ENCODE measurements around the gene TANGO2.

Gene TANGO2

GRCh38 chr22:20086101-20086599 lies 65.2 kb downstream of the TANGO2 start:
- no peak overlapping the region for H3K4me2 ChIP-seq (ENCODE audit: insufficient read depth, low read length, poor library complexity, severe bottlenecking)
- H3K36me3 ChIP-seq (replicated peaks in 1 of 2; ENCODE audit: control insufficient read depth in 2 of 2, insufficient read depth in 2 of 2, low read length in 2 of 2) = peaks cover 57 to 99% of the 10 kb centered on the region in 2 donors
- DNase-seq (ENCODE audit: low spot score) = no peak
- H2AK5ac ChIP-seq (ENCODE audit: low read depth, low read length) = no peak overlapping the region
- H3K4ac ChIP-seq (ENCODE audit: low read length) = no peak overlapping the region
- H3K9ac ChIP-seq (ENCODE audit: low read depth, low read length, poor library complexity) = no peak overlapping the region
- H4K8ac ChIP-seq (ENCODE audit: low read depth, low read length) = no peak overlapping the region
- no peak overlapping the region for H2BK120ac ChIP-seq (ENCODE audit: low read depth, low read length)
- WGBS, 2 donors (ENCODE audit: extremely low coverage in 2 of 2, insufficient read length in 2 of 2, insufficient replicate concordance in 1 of 2) = no CpG with 5 or more reads among the region's 24 CpGs
- H3K27ac ChIP-seq (replicated peaks; ENCODE audit: low read length) = no peak overlapping the region
- H2BK5ac ChIP-seq (ENCODE audit: low read length) = no peak overlapping the region
- H2BK15ac ChIP-seq (ENCODE audit: low read length) = no peak overlapping the region
- H3K4me3 ChIP-seq (ENCODE audit: low read length in 2 of 2) = no peak overlapping the region
- H3K9me3 ChIP-seq (replicated peaks in 1 of 2; ENCODE audit: control insufficient read depth in 2 of 2, insufficient read depth in 1 of 2, low read depth in 1 of 2, low read length in 2 of 2) = no peaks in the 10 kb centered on the region
- no peak overlapping the region for H3K14ac ChIP-seq (ENCODE audit: low read length)
- H3K18ac ChIP-seq (ENCODE audit: low read length) = no peak overlapping the region
- H3K27me3 ChIP-seq (ENCODE audit: control insufficient read depth in 3 of 3, insufficient read depth in 3 of 3, low read depth in 1 of 3, low read length in 3 of 3) = no peaks in the 10 kb centered on the region
- H2BK12ac ChIP-seq (ENCODE audit: low read length) = no peak overlapping the region
- no peak overlapping the region for H2AFZ ChIP-seq (ENCODE audit: low read length)
- H3K79me1 ChIP-seq (ENCODE audit: low read depth, low read length) = peaks cover 44% of the 10 kb centered on the region
- peak overlapping the region; percentile 81 for H3K23ac ChIP-seq (ENCODE audit: low read depth, low read length, poor library complexity)
- no peak overlapping the region for H4K91ac ChIP-seq (ENCODE audit: low read depth, low read length, poor library complexity)
- peaks cover 17 to 21% of the 10 kb centered on the region in 2 donors for H3K4me1 ChIP-seq (ENCODE audit: control insufficient read depth in 2 of 2, insufficient read depth in 1 of 2, low read depth in 1 of 2, low read length in 2 of 2)

GRCh38 chr22:20086763-20087162 lies 65.9 kb downstream of the TANGO2 start:
- no peak overlapping the region for H3K14ac ChIP-seq (ENCODE audit: low read length)
- H3K9me3 ChIP-seq (replicated peaks in 1 of 2; ENCODE audit: control insufficient read depth in 2 of 2, insufficient read depth in 1 of 2, low read depth in 1 of 2, low read length in 2 of 2) = no peaks in the 10 kb centered on the region
- H3K4me1 ChIP-seq (ENCODE audit: control insufficient read depth in 2 of 2, insufficient read depth in 1 of 2, low read depth in 1 of 2, low read length in 2 of 2) = peaks cover 12 to 15% of the 10 kb centered on the region in 2 donors
- no CpG with 5 or more reads among the region's 5 CpGs for WGBS, 2 donors (ENCODE audit: extremely low coverage in 2 of 2, insufficient read length in 2 of 2, insufficient replicate concordance in 1 of 2)
- H2BK12ac ChIP-seq (ENCODE audit: low read length) = no peak overlapping the region
- no peak overlapping the region for H3K9ac ChIP-seq (ENCODE audit: low read depth, low read length, poor library complexity)
- no peak overlapping the region for H3K4ac ChIP-seq (ENCODE audit: low read length)
- H3K4me3 ChIP-seq (ENCODE audit: low read length in 2 of 2) = no peak overlapping the region
- H3K4me2 ChIP-seq (ENCODE audit: insufficient read depth, low read length, poor library complexity, severe bottlenecking) = no peak overlapping the region
- no peak overlapping the region for H2BK5ac ChIP-seq (ENCODE audit: low read length)
- peaks cover 44% of the 10 kb centered on the region for H3K79me1 ChIP-seq (ENCODE audit: low read depth, low read length)
- H3K36me3 ChIP-seq (replicated peaks in 1 of 2; ENCODE audit: control insufficient read depth in 2 of 2, insufficient read depth in 2 of 2, low read length in 2 of 2) = peaks cover 63 to 99% of the 10 kb centered on the region in 2 donors
- H2BK120ac ChIP-seq (ENCODE audit: low read depth, low read length) = no peak overlapping the region
- no peak for DNase-seq (ENCODE audit: low spot score)
- no peak overlapping the region for H2BK15ac ChIP-seq (ENCODE audit: low read length)
- no peaks in the 10 kb centered on the region for H3K27me3 ChIP-seq (ENCODE audit: control insufficient read depth in 3 of 3, insufficient read depth in 3 of 3, low read depth in 1 of 3, low read length in 3 of 3)
- no peak overlapping the region for H2AFZ ChIP-seq (ENCODE audit: low read length)
- no peak overlapping the region for H3K18ac ChIP-seq (ENCODE audit: low read length)
- H3K27ac ChIP-seq (replicated peaks; ENCODE audit: low read length) = no peak overlapping the region
- no peak overlapping the region for H4K8ac ChIP-seq (ENCODE audit: low read depth, low read length)
- H4K91ac ChIP-seq (ENCODE audit: low read depth, low read length, poor library complexity) = no peak overlapping the region
- H2AK5ac ChIP-seq (ENCODE audit: low read depth, low read length) = no peak overlapping the region
- H3K23ac ChIP-seq (ENCODE audit: low read depth, low read length, poor library complexity) = no peak overlapping the region

- Histone ChIP-seq H2BK15ac (ENCODE audit: low read length) (no peak overlapping the region), H3K27me3 (ENCODE audit: control insufficient read depth in 3 of 3, insufficient read depth in 3 of 3, low read depth in 1 of 3, low read length in 3 of 3) (no peaks in the 10 kb centered on the region), H3K27ac (replicated peaks; ENCODE audit: low read length) (no peak overlapping the region), H3K18ac (ENCODE audit: low read length) (no peak overlapping the region), H3K9me3 (replicated peaks in 1 of 2; ENCODE audit: control insufficient read depth in 2 of 2, insufficient read depth in 1 of 2, low read depth in 1 of 2, low read length in 2 of 2) (no peaks in the 10 kb centered on the region), H3K36me3 (replicated peaks in 1 of 2; ENCODE audit: control insufficient read depth in 2 of 2, insufficient read depth in 2 of 2, low read length in 2 of 2) (peaks cover 71 to 100% of the 10 kb centered on the region in 2 donors), H2AFZ (ENCODE audit: low read length) (no peak overlapping the region), H2BK120ac (ENCODE audit: low read depth, low read length) (peak overlapping the region; percentile 24), H3K4ac (ENCODE audit: low read length) (no peak overlapping the region), H2BK12ac (ENCODE audit: low read length) (no peak overlapping the region), H3K79me1 (ENCODE audit: low read depth, low read length) (peaks cover 52% of the 10 kb centered on the region), H3K23ac (ENCODE audit: low read depth, low read length, poor library complexity) (peak overlapping the region; percentile 77), H4K91ac (ENCODE audit: low read depth, low read length, poor library complexity) (no peak overlapping the region), H2BK5ac (ENCODE audit: low read length) (peak overlapping the region; percentile 48), H3K14ac (ENCODE audit: low read length) (no peak overlapping the region), H3K4me1 (ENCODE audit: control insufficient read depth in 2 of 2, insufficient read depth in 1 of 2, low read depth in 1 of 2, low read length in 2 of 2) (peaks cover 11 to 13% of the 10 kb centered on the region in 2 donors), H4K8ac (ENCODE audit: low read depth, low read length) (no peak overlapping the region), H3K4me3 (ENCODE audit: low read length in 2 of 2) (peak overlapping the region in 1 of 2 donors; percentile 12), H3K4me2 (ENCODE audit: insufficient read depth, low read length, poor library complexity, severe bottlenecking) (no peak overlapping the region), H3K9ac (ENCODE audit: low read depth, low read length, poor library complexity) (peak overlapping the region; percentile 56), H2AK5ac (ENCODE audit: low read depth, low read length) (no peak overlapping the region)
- no CpG with 5 or more reads among the region's 14 CpGs for WGBS, 2 donors (ENCODE audit: extremely low coverage in 2 of 2, insufficient read length in 2 of 2, insufficient replicate concordance in 1 of 2)
- DNase-seq (ENCODE audit: low spot score) = no peak
Observed at GRCh38 chr22:20087319-20088262, 66.7 kb downstream of the TANGO2 start.

- DNase-seq (ENCODE audit: low spot score) = no peak
- Histone ChIP-seq H4K8ac (ENCODE audit: low read depth, low read length) (no peak overlapping the region), H2BK12ac (ENCODE audit: low read length) (no peak overlapping the region), H3K36me3 (replicated peaks in 1 of 2; ENCODE audit: control insufficient read depth in 2 of 2, insufficient read depth in 2 of 2, low read length in 2 of 2) (peaks cover 70 to 100% of the 10 kb centered on the region in 2 donors), H3K23ac (ENCODE audit: low read depth, low read length, poor library complexity) (peak overlapping the region; percentile 77), H4K91ac (ENCODE audit: low read depth, low read length, poor library complexity) (no peak overlapping the region), H3K14ac (ENCODE audit: low read length) (no peak overlapping the region), H2BK5ac (ENCODE audit: low read length) (no peak overlapping the region), H2BK120ac (ENCODE audit: low read depth, low read length) (peak overlapping the region; percentile 24), H3K4me2 (ENCODE audit: insufficient read depth, low read length, poor library complexity, severe bottlenecking) (no peak overlapping the region), H3K79me1 (ENCODE audit: low read depth, low read length) (peaks cover 52% of the 10 kb centered on the region), H3K4me1 (ENCODE audit: control insufficient read depth in 2 of 2, insufficient read depth in 1 of 2, low read depth in 1 of 2, low read length in 2 of 2) (peaks cover 6 to 9% of the 10 kb centered on the region in 2 donors), H2AFZ (ENCODE audit: low read length) (no peak overlapping the region), H2BK15ac (ENCODE audit: low read length) (no peak overlapping the region), H3K4ac (ENCODE audit: low read length) (no peak overlapping the region), H3K9ac (ENCODE audit: low read depth, low read length, poor library complexity) (no peak overlapping the region), H3K27me3 (ENCODE audit: control insufficient read depth in 3 of 3, insufficient read depth in 3 of 3, low read depth in 1 of 3, low read length in 3 of 3) (no peaks in the 10 kb centered on the region), H3K18ac (ENCODE audit: low read length) (no peak overlapping the region), H3K9me3 (replicated peaks in 1 of 2; ENCODE audit: control insufficient read depth in 2 of 2, insufficient read depth in 1 of 2, low read depth in 1 of 2, low read length in 2 of 2) (no peaks in the 10 kb centered on the region), H3K4me3 (ENCODE audit: low read length in 2 of 2) (no peak overlapping the region), H3K27ac (replicated peaks; ENCODE audit: low read length) (no peak overlapping the region), H2AK5ac (ENCODE audit: low read depth, low read length) (no peak overlapping the region)
- no CpG with 5 or more reads among the region's 8 CpGs for WGBS, 2 donors (ENCODE audit: extremely low coverage in 2 of 2, insufficient read length in 2 of 2, insufficient replicate concordance in 1 of 2)
Observed at GRCh38 chr22:20088263-20088648, 67.3 kb downstream of the TANGO2 start.
